ENCODE measurements around the gene CIC. TPM values are rescaled to one million over a fixed set of nuclear protein-coding genes. Genes with fewer than 3 reads are reported as not detected.
A peak's percentile ranks its signal among the peaks of the same experiment; 100 is the strongest.

The CIC gene
- polyA plus RNA-seq, 1 experiment: 2.9 TPM

DNA sequence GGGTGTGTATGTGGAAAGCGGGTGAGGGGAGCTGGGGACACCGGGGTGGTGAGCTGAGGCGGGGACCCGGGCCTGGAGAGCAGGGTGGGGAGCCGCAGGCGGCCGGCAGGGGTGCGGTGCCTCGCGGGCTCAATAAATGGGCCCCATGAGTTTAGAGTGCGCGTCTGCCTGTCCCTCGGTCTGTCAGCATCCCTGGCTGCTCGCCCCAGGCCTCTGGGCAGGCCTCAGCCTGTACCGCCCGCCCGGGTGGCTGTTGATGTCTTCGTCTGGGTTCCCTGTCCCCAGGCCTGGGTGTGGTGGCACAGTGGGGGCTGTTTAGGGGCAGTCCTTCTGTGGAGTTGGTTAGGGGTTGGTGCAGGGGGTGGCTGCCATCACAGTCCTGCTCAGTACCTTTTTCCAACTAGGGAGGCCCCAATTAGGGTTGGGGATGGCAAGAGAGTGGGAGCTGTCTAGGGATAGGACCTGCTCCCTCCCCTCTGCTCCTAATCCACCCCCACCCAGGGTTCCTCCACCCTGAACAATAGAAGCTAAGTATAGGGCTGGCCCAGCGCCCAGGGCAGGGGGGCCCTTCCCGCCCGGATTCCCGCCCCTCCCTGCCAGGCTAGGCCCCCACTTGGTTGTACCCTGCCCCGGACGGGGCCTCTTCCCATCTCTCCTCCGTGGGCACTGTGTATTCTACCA is 12.2 kb downstream of the CIC start:
- CTCF ChIA-PET: interaction anchor here (0.7 to 5.1 kb wide), 4 partner anchors 25 to 149 kb away, joined by 4 to 118 read pairs (median 9); partner anchors contain the start of genes ERF and GSK3A

DNA sequence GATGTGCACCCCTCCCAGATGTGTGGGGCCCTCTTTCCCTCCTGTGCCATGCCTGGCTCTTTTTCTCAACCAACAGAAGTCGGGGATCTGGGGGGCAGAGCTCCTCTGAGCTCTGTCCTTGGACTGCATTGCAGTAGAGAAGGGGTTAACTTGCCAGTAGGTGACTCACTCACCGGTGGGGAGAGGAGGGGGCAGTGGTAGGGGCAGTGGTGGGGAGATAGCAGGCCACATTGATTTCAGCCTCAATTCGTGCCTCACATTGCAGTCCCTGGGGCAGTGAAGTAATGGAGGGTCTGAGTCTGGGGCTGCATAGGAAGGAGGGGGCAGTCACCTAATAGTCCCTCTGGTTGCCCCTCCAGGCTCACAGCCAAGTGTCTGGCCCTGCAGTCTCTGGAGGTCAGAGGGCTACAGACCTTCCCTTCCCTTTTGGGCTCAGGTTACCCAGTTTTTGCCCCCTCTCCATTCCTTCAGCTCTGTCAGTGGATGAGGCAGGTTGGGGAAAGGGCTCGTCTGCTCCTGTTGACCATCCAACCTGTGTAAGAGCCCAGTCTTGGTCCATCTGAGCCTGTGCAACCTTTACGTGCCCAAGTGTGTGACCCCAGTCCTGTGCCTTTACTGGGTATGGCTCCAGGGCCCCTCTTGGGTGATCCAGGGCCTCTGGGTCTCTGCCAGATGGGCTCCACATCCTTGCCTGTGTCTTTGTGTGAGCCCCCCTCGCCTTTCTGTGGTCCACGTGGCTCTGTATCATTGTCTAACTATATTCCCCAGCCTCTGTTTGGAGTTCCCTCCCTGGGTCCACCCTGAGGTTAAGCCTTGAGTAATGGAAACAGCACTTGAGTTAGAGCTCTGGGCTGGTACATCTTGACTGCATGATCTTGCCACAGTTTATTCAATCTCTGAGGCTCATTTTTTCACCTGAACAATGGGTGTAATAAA is 13.0 kb downstream of the CIC start:
- Histone ChIP-seq H3K27ac (ENCODE audit: low read depth, low read length) (peak overlapping the region; percentile 82), H3K9me3 (ENCODE audit: control insufficient read depth, insufficient read depth, low read length) (no peaks in the 10 kb centered on the region; the same call in 1 of the 2 replicates), H3K4me3 (ENCODE audit: low read depth, low read length) (peak overlapping the region; percentile 75), H3K27me3 (ENCODE audit: control insufficient read depth, insufficient read depth, low read length) (no peaks in the 10 kb centered on the region)
- no peak for DNase-seq (ENCODE audit: low read depth, low spot score)
- POLR2A ChIA-PET: interaction anchor here (0.8 to 1.7 kb wide), 4 partner anchors 12 to 39 kb away, joined by 3 to 8 read pairs (median 4); no protein-coding TSS in a partner anchor
- TF ChIP-seq, protein P1, sequence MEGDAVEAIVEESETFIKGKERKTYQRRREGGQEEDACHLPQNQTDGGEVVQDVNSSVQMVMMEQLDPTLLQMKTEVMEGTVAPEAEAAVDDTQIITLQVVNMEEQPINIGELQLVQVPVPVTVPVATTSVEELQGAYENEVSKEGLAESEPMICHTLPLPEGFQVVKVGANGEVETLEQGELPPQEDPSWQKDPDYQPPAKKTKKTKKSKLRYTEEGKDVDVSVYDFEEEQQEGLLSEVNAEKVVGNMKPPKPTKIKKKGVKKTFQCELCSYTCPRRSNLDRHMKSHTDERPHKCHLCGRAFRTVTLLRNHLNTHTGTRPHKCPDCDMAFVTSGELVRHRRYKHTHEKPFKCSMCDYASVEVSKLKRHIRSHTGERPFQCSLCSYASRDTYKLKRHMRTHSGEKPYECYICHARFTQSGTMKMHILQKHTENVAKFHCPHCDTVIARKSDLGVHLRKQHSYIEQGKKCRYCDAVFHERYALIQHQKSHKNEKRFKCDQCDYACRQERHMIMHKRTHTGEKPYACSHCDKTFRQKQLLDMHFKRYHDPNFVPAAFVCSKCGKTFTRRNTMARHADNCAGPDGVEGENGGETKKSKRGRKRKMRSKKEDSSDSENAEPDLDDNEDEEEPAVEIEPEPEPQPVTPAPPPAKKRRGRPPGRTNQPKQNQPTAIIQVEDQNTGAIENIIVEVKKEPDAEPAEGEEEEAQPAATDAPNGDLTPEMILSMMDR (IDR thresholded peaks at IDR 0.05; ENCODE audit: low read depth, low read length): no peak
- CTCF ChIA-PET: interaction anchor here (0.7 to 1.2 kb wide), 2 partner anchors 35 to 149 kb away, joined by 4 to 11 read pairs; no protein-coding TSS in a partner anchor

More for the DNA sequence above, 12.2 kb downstream of the CIC start:
- POLR2A ChIA-PET: interaction anchor here (0.8 to 1.6 kb wide), 3 partner anchors 11 to 38 kb away, joined by 3 to 8 read pairs (median 3); no protein-coding TSS in a partner anchor
- Histone ChIP-seq H3K9me3 (ENCODE audit: control insufficient read depth, insufficient read depth, low read length) (no peaks in the 10 kb centered on the region; the same call in 1 of the 2 replicates), H3K27ac (ENCODE audit: low read depth, low read length) (peak overlapping the region; percentile 82), H3K27me3 (ENCODE audit: control insufficient read depth, insufficient read depth, low read length) (no peaks in the 10 kb centered on the region), H3K4me3 (ENCODE audit: low read depth, low read length) (peak overlapping the region; percentile 75)
- TF ChIP-seq, protein P1 (IDR thresholded peaks at IDR 0.05; ENCODE audit: low read depth, low read length): peak; percentile 3; the same call in 1 of the 2 replicates
- no peak for DNase-seq (ENCODE audit: low read depth, low spot score)

DNA sequence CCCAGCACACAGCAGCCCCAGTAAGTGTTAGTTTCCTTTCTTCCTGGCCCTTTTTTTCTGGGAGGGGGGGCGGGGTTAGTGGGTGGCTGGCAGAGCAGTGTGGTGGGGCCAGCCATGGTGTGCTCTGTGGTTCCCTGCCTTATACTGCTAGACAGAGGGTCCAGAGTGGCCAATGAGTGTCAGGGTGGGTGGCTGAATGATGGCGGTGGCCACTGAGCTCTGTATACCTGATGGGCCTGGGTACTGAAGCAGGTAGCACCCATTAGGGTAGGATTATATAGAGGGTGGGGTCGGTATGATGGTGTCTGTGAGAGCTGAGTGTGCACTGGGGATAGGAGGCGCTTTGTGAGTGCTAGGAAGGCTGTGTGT is 13.8 kb downstream of the CIC start:
- Histone ChIP-seq H3K9me3 (ENCODE audit: control insufficient read depth, insufficient read depth, low read length) (no peaks in the 10 kb centered on the region; the same call in 1 of the 2 replicates), H3K27me3 (ENCODE audit: control insufficient read depth, insufficient read depth, low read length) (no peaks in the 10 kb centered on the region), H3K27ac (ENCODE audit: low read depth, low read length) (no peak overlapping the region), H3K4me3 (ENCODE audit: low read depth, low read length) (no peak overlapping the region; the same call in 1 of the 2 replicates)
- TF ChIP-seq, protein P1 (IDR thresholded peaks at IDR 0.05; ENCODE audit: low read depth, low read length): no peak
- DNase-seq (ENCODE audit: low read depth, low spot score): no peak
- POLR2A ChIA-PET: interaction anchor here (1.6 to 1.7 kb wide), 2 partner anchors 12 to 36 kb away, joined by 5 to 8 read pairs; no protein-coding TSS in a partner anchor
- CTCF ChIA-PET: no interaction called here

DNA sequence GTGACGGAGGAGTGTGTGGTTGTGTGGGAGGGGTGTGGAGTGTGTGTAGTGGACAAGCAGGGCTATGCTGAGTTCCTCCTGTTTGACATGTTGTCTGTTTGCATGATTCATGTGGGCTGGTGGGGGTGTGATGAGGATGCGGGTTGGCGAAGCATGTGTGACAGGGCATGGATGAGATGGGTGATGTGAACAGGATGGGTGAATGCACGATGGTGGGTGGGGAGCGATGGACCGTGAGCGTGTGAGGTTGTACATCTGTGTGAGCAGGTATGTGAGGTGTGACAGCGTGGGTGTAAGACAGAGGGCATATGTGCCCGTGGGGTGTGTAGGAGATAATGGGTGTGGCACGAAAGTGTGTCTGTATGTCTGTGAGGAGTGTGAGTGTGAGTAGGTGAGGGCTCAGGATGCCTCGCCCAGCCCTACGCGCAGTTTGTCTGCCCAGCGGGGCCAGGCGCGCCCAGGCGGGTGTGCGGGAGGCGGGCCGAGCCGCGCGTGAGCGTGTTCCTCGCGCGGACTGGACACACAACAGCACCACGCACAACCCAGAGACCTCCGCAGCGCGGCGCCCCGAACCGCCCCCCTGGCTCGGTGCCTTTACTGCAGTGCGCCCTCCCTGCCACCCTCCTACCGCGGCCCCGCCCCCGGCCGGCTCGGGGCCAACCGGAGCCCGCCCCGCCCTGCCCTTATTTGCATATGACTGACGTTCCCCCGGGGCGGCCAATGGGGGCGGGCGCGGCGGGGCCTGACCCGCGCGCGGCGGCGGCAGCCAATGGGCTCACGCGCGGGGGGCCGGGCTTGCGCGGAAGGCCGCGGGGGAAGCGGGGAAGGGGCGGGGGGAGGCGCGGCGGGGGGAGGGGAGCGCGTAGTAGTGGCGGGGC is 14.4 kb downstream of the CIC start:
- POLR2A ChIA-PET: interaction anchor here (1.6 to 1.7 kb wide), 2 partner anchors 13 to 36 kb away, joined by 5 to 8 read pairs; no protein-coding TSS in a partner anchor
- Histone ChIP-seq H3K27ac (ENCODE audit: low read depth, low read length) (no peak overlapping the region), H3K4me3 (ENCODE audit: low read depth, low read length) (peak overlapping the region; percentile 52), H3K9me3 (ENCODE audit: control insufficient read depth, insufficient read depth, low read length) (no peaks in the 10 kb centered on the region; the same call in 1 of the 2 replicates), H3K27me3 (ENCODE audit: control insufficient read depth, insufficient read depth, low read length) (no peaks in the 10 kb centered on the region)
- peak; percentile 60 for DNase-seq (ENCODE audit: low read depth, low spot score)
- TF ChIP-seq, protein P1 (IDR thresholded peaks at IDR 0.05; ENCODE audit: low read depth, low read length): no peak
- CTCF ChIA-PET: no interaction called here
